Measurements from ENCODE around the gene KCNC3.

KCNC3 gene

GRCh38 chr19:50272263-50272897 lies 56.8 kb downstream of the KCNC3 start:
- DNase-seq = no peak

- no peak for DNase-seq
Observed at GRCh38 chr19:50269653-50270052, 59.5 kb downstream of the KCNC3 start.

GRCh38 chr19:50268501-50268900 lies 60.7 kb downstream of the KCNC3 start:
- no peak for DNase-seq

GRCh38 chr19:50268041-50268440 lies 61.1 kb downstream of the KCNC3 start:
- DNase-seq = no peak

DNA sequence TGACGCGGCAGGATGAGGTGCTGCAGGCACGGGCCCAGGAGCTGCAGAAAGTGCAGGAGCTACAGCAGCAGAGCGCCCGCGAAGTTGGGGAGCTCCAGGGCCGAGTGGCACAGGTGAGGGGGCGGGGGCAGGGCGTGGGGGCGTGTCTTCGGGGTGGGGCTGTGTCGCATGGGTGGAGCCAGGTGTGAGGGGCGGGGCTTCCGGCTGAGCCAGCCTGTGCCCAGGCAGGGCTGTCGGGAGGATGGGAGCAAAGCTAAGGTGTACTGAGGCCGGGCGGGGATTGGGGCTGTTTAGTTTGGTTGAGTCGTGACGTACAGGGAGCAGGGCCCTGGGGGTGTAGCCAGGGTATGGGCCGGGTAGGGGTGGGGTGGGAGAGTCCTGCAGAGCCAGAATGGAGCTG lies 62.3 kb downstream of the KCNC3 start:
- DNase-seq = no peak

- no peak for DNase-seq
Observed at GRCh38 chr19:50266041-50266440, 63.1 kb downstream of the KCNC3 start.

DNA sequence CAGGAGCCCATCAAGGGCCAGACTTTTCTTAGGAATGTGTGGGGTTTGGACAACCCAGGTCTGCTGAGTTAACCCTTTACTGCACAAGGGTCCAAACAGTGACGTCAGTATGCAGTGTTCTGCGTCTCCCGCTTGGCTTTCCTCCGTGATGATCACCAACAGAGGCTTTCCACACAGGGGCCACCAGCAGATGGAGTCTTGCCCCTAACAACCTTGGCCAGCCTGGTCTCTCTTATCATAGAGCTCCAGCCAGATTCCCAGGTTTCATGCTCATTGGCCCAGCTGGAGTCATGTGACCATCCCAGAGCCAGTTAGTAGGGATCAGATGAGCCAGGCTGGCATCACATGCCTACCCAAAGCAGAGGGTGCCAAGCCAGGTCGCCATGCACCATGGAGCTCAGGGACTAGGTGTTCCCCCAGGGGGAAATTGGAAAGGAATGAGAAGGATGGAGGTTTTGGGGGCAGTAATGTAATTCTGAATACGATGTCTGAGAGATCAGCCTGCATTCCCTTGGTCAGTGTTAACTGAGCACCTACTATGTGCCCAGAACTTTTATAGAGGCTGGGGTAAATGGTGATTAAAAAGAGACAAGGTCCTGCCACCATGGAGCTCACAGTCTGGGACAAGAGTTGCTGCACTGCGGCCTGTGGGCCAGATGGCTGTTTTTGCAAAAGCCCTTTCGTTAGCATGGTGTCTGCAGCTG lies 64.5 kb downstream of the KCNC3 start:
- no peak for DNase-seq

DNA sequence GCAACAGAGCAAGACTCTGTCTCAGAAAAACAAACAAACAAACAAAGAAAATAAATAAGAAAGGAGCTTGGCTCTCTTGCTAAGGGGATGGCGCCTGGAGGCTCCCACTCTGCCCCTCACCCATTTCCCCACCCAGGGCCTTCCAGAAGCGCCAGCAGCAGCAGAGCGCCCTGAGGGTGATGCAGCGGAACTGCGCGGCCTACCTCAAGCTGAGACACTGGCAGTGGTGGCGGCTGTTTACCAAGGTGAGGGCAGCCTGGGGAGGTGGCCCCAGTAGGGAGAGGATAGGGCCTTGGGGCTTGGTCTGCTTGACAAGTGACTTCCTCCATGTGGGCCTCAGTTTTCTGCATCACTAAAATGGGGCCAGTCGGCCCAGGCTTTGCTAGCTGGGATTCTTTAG lies 66.0 kb downstream of the KCNC3 start:
- DNase-seq = no peak
